Upper lobe of left lung (tissue), 4 donors: ENCODE results near the gene IFNGR2.
A peak's percentile ranks its signal among the peaks of the same experiment; 100 is the strongest.

Experiments used
- CTCF ChIP-seq, 6 experiments: fragments of 450-650 bp in 4 of 6; fragments of 200-600 bp in 2 of 6; sonication (generic) in 2 of 6; IDR thresholded peaks; one replicate each; pipeline ENCODE4 v1.5.1; 2016 to 2019; ENCODE audit warnings: antibody characterized with exemption in 6 of 6
- EP300 ChIP-seq, 4 donors: sonication (generic); formaldehyde crosslinking; IDR thresholded peaks; one replicate each; pipeline ENCODE4 v1.5.1; 2017; ENCODE audit warnings: antibody characterized with exemption in 4 of 4, control low read depth in 2 of 4
- POLR2A ChIP-seq, 4 donors: fragments of 450-650 bp; IDR thresholded peaks; one replicate each; pipeline ENCODE4 v1.5.1; 2016 to 2017; ENCODE audit warnings: antibody characterized with exemption in 4 of 4, mild to moderate bottlenecking in 2 of 4
- POLR2AphosphoS5 ChIP-seq, 2 donors: sonication (generic); formaldehyde crosslinking; IDR thresholded peaks; one replicate each; pipeline ENCODE4 v1.5.1; 2017; ENCODE audit warnings: antibody characterized with exemption in 2 of 2

- no peak for TF ChIP-seq POLR2A (IDR thresholded peaks at IDR 0.05)
- TF ChIP-seq CTCF (IDR thresholded peaks at IDR 0.05), result no peak
- TF ChIP-seq POLR2AphosphoS5 (IDR thresholded peaks at IDR 0.05), result peak; percentile 31 to 35
- peak in 1 of 4 donors; percentile 91 for TF ChIP-seq EP300 (IDR thresholded peaks at IDR 0.05)
Measured at GRCh38 chr21:33419538-33420123, 16.4 kb downstream of the IFNGR2 start.
